Osteoblast (primary cell): ENCODE measurements around the gene SERINC5. TPM values are rescaled to one million over a fixed set of nuclear protein-coding genes. Genes with fewer than 3 reads are reported as not detected.

Experiments
- DNase-seq: peaks from one replicate; pipeline ENCODE4 v3.0.0; 2011; ENCODE audit warnings: low spot score, mixed read lengths; ENCODE audit not compliant: insufficient read length; ENCODE audit errors: missing footprints
- H2AFZ ChIP-seq: 2 replicates; pipeline ENCODE4 v1.6.0; 2011; ENCODE audit warnings: mild to moderate bottlenecking, low read length
- H3K27ac ChIP-seq: 2 replicates; pipeline ENCODE4 v1.5.1; 2011; ENCODE audit warnings: mild to moderate bottlenecking, low read depth, low read length, moderate library complexity
- H3K27me3 ChIP-seq: 2 replicates; pipeline ENCODE4 v1.6.0; 2012; ENCODE audit warnings: mild to moderate bottlenecking, control low read depth, inconsistent platforms, low read length, moderate library complexity; ENCODE audit not compliant: insufficient read depth
- H3K36me3 ChIP-seq: 2 replicates; pipeline ENCODE4 v1.5.1; 2011; ENCODE audit warnings: mild to moderate bottlenecking, low read length, control low read depth, moderate library complexity; ENCODE audit not compliant: insufficient read depth
- H3K4me1 ChIP-seq: 2 replicates; pipeline ENCODE4 v1.5.1; 2011; ENCODE audit warnings: mild to moderate bottlenecking, low read length, control low read depth, moderate library complexity; ENCODE audit not compliant: insufficient read depth
- H3K4me2 ChIP-seq: 2 replicates; pipeline ENCODE4 v1.6.0; 2011; ENCODE audit warnings: mild to moderate bottlenecking, low read length; ENCODE audit not compliant: insufficient read depth
- H3K4me3 ChIP-seq: fragments of 200-600 bp; sonication (generic); 3 replicates; pipeline ENCODE4 v1.5.1; 2012; ENCODE audit warnings: mild to moderate bottlenecking, low read length, inconsistent platforms; ENCODE audit not compliant: insufficient read depth
- H3K79me2 ChIP-seq: 2 replicates; pipeline ENCODE4 v1.6.0; 2012; ENCODE audit warnings: mild to moderate bottlenecking, low read length, control low read depth, inconsistent platforms; ENCODE audit not compliant: insufficient read depth
- H3K9me3 ChIP-seq: 2 replicates; pipeline ENCODE4 v1.5.1; 2011; ENCODE audit warnings: low read depth, low read length, control low read depth
- H4K20me1 ChIP-seq: 2 replicates; pipeline ENCODE4 v1.6.0; 2012; ENCODE audit warnings: mild to moderate bottlenecking, low read length, control low read depth; ENCODE audit not compliant: insufficient read depth
- total RNA-seq: library from RNA; depleted of rRNA; stranded (reverse); fragments of >200 nt; gene quantifications from 2 replicates; pipeline ENCODE4 v1.2.3, GENCODE V29; 2012
- TF ChIP-seq, protein P1 (sequence below): IDR thresholded peaks from 2 replicates; pipeline ENCODE4 v1.5.1; 2011; ENCODE audit warnings: mild to moderate bottlenecking, low read depth, low read length, moderate library complexity; ENCODE audit errors: extremely low read depth

The SERINC5 gene
- total RNA-seq, 1 donor, result 96.3 TPM

DNA sequence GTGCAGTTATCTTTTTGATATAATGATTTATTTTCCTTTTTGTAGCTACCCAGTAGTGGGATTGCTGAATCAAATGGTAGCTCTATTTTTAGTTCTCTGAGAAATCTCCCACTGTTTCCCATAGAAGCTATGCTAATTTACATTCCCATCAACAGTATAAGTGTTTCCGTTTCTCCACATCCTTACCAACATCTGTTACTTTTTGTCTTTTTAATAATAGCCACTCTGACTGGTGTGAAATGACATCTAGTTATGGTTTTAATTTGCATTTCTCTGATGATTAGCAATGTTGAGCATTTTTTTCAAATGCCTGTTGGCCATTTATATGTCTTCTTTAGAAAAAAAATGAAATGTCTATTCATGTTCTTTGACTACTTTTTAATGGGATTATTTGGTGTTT is 94.7 kb downstream of the SERINC5 start:
- Histone ChIP-seq H3K27me3 (no peaks in the 10 kb centered on the region), H3K4me1 (peaks cover 6% of the 10 kb centered on the region), H3K4me3 (no peak overlapping the region), H3K27ac (no peak overlapping the region), H3K79me2 (no peaks in the 10 kb centered on the region), H3K4me2 (no peak overlapping the region), H3K36me3 (peaks cover 26% of the 10 kb centered on the region), H2AFZ (no peak overlapping the region), H4K20me1 (no peaks in the 10 kb centered on the region), H3K9me3 (no peaks in the 10 kb centered on the region)
- TF ChIP-seq, protein P1, sequence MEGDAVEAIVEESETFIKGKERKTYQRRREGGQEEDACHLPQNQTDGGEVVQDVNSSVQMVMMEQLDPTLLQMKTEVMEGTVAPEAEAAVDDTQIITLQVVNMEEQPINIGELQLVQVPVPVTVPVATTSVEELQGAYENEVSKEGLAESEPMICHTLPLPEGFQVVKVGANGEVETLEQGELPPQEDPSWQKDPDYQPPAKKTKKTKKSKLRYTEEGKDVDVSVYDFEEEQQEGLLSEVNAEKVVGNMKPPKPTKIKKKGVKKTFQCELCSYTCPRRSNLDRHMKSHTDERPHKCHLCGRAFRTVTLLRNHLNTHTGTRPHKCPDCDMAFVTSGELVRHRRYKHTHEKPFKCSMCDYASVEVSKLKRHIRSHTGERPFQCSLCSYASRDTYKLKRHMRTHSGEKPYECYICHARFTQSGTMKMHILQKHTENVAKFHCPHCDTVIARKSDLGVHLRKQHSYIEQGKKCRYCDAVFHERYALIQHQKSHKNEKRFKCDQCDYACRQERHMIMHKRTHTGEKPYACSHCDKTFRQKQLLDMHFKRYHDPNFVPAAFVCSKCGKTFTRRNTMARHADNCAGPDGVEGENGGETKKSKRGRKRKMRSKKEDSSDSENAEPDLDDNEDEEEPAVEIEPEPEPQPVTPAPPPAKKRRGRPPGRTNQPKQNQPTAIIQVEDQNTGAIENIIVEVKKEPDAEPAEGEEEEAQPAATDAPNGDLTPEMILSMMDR, result no peak
- DNase-seq, result no peak

DNA sequence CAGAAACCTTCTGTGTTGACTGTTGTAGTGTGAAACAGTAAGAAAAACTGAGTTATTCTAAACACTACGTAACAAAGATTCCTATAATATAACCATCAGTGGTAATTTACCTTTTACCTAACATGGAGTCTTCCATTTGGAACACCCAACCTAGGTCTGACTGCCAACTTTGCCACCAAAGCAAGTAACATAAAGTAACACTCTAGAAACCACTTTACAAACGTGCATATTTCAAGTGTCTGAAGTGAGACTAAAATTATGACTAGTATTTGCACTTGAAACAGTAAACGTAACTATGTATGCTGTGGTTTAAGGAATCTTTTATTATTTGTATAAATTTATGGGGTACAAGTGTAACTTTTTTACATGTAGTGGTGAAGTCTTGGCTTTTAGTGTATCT is 95.6 kb downstream of the SERINC5 start:
- Histone ChIP-seq H2AFZ (no peak overlapping the region), H3K36me3 (peaks cover 20% of the 10 kb centered on the region), H3K79me2 (no peaks in the 10 kb centered on the region), H3K4me1 (peaks cover 7% of the 10 kb centered on the region), H4K20me1 (no peaks in the 10 kb centered on the region), H3K4me3 (no peak overlapping the region), H3K27me3 (no peaks in the 10 kb centered on the region), H3K27ac (no peak overlapping the region), H3K9me3 (no peaks in the 10 kb centered on the region), H3K4me2 (no peak overlapping the region)
- TF ChIP-seq, protein P1, result no peak
- no peak for DNase-seq

DNA sequence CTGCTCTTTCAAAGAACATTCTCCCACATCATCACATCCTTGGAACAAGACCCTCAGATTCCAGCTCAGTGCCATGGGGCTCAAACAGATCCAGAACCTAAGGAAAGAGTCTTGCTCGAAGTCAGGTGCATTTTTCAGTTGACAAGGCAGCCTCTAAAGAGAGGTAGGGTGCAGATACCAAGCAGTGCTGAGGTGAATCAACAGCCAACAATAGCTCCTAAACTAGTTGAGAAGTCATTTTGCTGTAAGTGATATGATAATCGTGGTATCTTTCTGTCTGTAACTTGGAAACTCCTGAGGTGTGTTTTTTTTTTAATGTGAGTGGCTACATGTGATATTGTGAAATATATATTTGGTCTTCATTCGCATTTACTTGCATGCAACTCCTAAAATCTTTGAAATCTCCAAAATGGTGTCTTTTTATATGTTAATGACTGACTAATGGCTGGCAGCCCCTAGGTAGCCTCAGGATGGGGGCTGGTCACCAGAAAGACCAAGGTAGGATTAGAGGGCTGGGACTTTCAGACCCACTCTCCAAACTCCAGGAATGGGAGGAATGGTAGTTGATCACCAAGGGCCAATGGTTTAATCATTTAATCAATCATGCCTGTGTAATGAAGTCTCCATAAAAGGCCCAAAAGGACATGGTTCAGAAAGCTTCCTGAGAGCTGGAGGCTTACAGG is 96.6 kb downstream of the SERINC5 start:
- Histone ChIP-seq H3K27me3 (no peaks in the 10 kb centered on the region), H4K20me1 (no peaks in the 10 kb centered on the region), H3K9me3 (no peaks in the 10 kb centered on the region), H2AFZ (no peak overlapping the region), H3K36me3 (peaks cover 20% of the 10 kb centered on the region), H3K27ac (no peak overlapping the region), H3K4me1 (peaks cover 12% of the 10 kb centered on the region), H3K4me3 (no peak overlapping the region), H3K4me2 (no peak overlapping the region), H3K79me2 (no peaks in the 10 kb centered on the region)
- no peak for DNase-seq
- TF ChIP-seq, protein P1, result no peak

DNA sequence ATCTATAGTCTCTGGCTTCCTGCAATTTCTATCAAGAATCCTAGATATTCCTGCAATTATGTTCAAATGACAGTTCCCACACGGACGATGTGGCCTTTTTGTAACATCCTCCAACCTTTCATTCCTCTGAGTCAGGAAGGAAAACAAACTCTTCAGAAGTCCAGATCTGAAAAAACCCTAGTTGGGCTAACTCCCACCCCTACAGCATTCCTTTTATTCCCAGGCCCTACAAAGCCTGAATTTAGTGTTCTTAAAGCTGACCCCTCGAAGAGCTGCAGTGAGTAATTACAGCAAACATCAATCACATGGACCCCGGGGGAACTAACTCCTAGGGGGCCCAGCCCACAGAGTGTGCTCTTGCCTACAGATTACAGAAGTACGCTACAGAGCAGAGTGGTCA is 99.7 kb downstream of the SERINC5 start:
- Histone ChIP-seq H3K4me2 (peak overlapping the region; percentile 6), H3K4me1 (peaks cover 12% of the 10 kb centered on the region), H3K27me3 (no peaks in the 10 kb centered on the region), H3K27ac (peak overlapping the region; percentile 2), H3K79me2 (no peaks in the 10 kb centered on the region), H3K36me3 (peaks cover 23% of the 10 kb centered on the region), H3K9me3 (no peaks in the 10 kb centered on the region), H3K4me3 (no peak overlapping the region), H4K20me1 (no peaks in the 10 kb centered on the region), H2AFZ (no peak overlapping the region)
- DNase-seq, result no peak
- TF ChIP-seq, protein P1, result no peak
